GM23338 (cell line): ENCODE measurements around the gene MYO1D. TPM values are rescaled to one million over a fixed set of nuclear protein-coding genes. Genes with fewer than 3 reads are reported as not detected.

Experiments used
- ATAC-seq: fragments of 200-7000 bp; cut with Tn5 transposase; 3 replicates; pipeline ENCODE4 v1.9.1; 2020
- DNase-seq: peaks from one replicate; pipeline ENCODE4 v3.0.0-alpha.2; 2015; ENCODE audit warnings: low spot score
- H2AFZ ChIP-seq: fragments of 200-600 bp; sonication (generic); 2 replicates; pipeline ENCODE4 v1.8.0; 2016; ENCODE audit warnings: antibody characterized with exemption, mild to moderate bottlenecking, moderate library complexity
- H3F3A ChIP-seq: fragments of 200-600 bp; sonication (generic); replicated peaks from 2 replicates; pipeline ENCODE4 v1.8.0; 2017; ENCODE audit warnings: antibody characterized with exemption, mixed run types, low read depth
- H3K27ac ChIP-seq: fragments of 200-600 bp; sonication (generic); 2 replicates; pipeline ENCODE4 v1.6.1; 2016; ENCODE audit warnings: low read depth
- H3K27me3 ChIP-seq: fragments of 200-600 bp; sonication (generic); 2 replicates; pipeline ENCODE4 v1.8.0; 2016; ENCODE audit warnings: mild to moderate bottlenecking, mixed run types, moderate library complexity; ENCODE audit not compliant: insufficient read depth
- H3K36me3 ChIP-seq: fragments of 200-600 bp; sonication (generic); 2 replicates; pipeline ENCODE4 v1.8.0; 2016; ENCODE audit warnings: mild to moderate bottlenecking; ENCODE audit not compliant: insufficient read depth
- H3K4me1 ChIP-seq: fragments of 200-600 bp; sonication (generic); 2 replicates; pipeline ENCODE4 v1.8.0; 2016; ENCODE audit warnings: mild to moderate bottlenecking, moderate library complexity; ENCODE audit not compliant: insufficient read depth
- H3K4me2 ChIP-seq: fragments of 200-600 bp; sonication (generic); 2 replicates; pipeline ENCODE4 v1.7.1; 2017; ENCODE audit warnings: mixed run types
- H3K4me3 ChIP-seq: fragments of 200-600 bp; sonication (generic); 2 replicates; pipeline ENCODE4 v1.6.1; 2016; ENCODE audit warnings: mixed run types
- H3K79me2 ChIP-seq: fragments of 200-600 bp; sonication (generic); replicated peaks from 2 replicates; pipeline ENCODE4 v1.8.0; 2017; ENCODE audit warnings: mild to moderate bottlenecking; ENCODE audit not compliant: insufficient read depth
- H3K9me2 ChIP-seq: fragments of 200-600 bp; sonication (generic); 2 replicates; pipeline ENCODE4 v1.8.0; 2017; ENCODE audit not compliant: insufficient read depth
- H4K20me1 ChIP-seq: fragments of 200-600 bp; sonication (generic); replicated peaks from 2 replicates; pipeline ENCODE4 v1.8.0; 2017; ENCODE audit warnings: mild to moderate bottlenecking; ENCODE audit not compliant: insufficient read depth
- H3K27ac Mint-ChIP-seq: 2 replicates; pipeline ENCODE4 v1.8.0; 2020; ENCODE audit warnings: inconsistent platforms, mild to moderate bottlenecking, moderate library complexity, mixed read lengths
- H3K27me3 Mint-ChIP-seq: 3 replicates; pipeline ENCODE4 v1.8.0; 2022; ENCODE audit warnings: low read depth, mild to moderate bottlenecking, moderate library complexity, mixed read lengths, inconsistent platforms; ENCODE audit not compliant: insufficient read depth, poor library complexity
- H3K36me3 Mint-ChIP-seq: 3 replicates; pipeline ENCODE4 v1.8.0; 2021; ENCODE audit warnings: low read depth, mild to moderate bottlenecking, inconsistent platforms, moderate library complexity, mixed read lengths
- H3K4me1 Mint-ChIP-seq: 3 replicates; pipeline ENCODE4 v1.8.0; 2020; ENCODE audit warnings: mild to moderate bottlenecking, inconsistent platforms, mixed read lengths
- H3K4me3 Mint-ChIP-seq: 3 replicates; pipeline ENCODE4 v1.8.0; 2021; ENCODE audit warnings: moderate library complexity, mild to moderate bottlenecking, inconsistent platforms, mixed read lengths
- H3K9me3 Mint-ChIP-seq: 3 replicates; pipeline ENCODE4 v1.8.0; 2020; ENCODE audit warnings: moderate library complexity, mild to moderate bottlenecking, inconsistent platforms, mixed read lengths
- CREB1 ChIP-seq: fragments of 250-450 bp; sonication (Bioruptor Pico); IDR thresholded peaks from 2 replicates; pipeline ENCODE4 v1.5.0; 2020; ENCODE audit warnings: low read depth, mild to moderate bottlenecking, moderate library complexity
- CTCF ChIP-seq, 2 experiments: fragments of 200-600 bp in 1 of 2; sonication (generic) in 1 of 2; conservative IDR thresholded peaks; 2 replicates each; pipeline versions ENCODE4 v1.5.1 to v1.6.1; 2016 to 2017; ENCODE audit warnings: antibody characterized with exemption in 2 of 2, low read depth in 2 of 2, mild to moderate bottlenecking in 2 of 2, moderate library complexity in 1 of 2
- EZH2phosphoT487 ChIP-seq: fragments of 200-600 bp; sonication (generic); IDR thresholded peaks from one replicate; pipeline ENCODE4 v1.8.1; 2018; ENCODE audit warnings: antibody characterized with exemption; ENCODE audit not compliant: unreplicated experiment
- NANOG ChIP-seq: IDR thresholded peaks from 2 replicates; pipeline ENCODE4 v1.6.1; 2016; ENCODE audit warnings: antibody characterized with exemption, borderline replicate concordance
- POLR2AphosphoS5 ChIP-seq: IDR thresholded peaks from 2 replicates; pipeline ENCODE4 v1.6.1; 2016; ENCODE audit warnings: antibody characterized with exemption, low read depth
- polyA plus RNA-seq: library from polyadenylated mRNA; unstranded; fragments of >200 nt; fragmentation: Nextera tagmentation; extraction: Ambion mirVana; gene quantifications from 2 replicates; pipeline ENCODE4 v1.2.1, GENCODE V29; 2016
- total RNA-seq: library from RNA; depleted of rRNA; stranded (reverse); fragments of >200 nt; shearing (Covaris generic); gene quantifications from 2 replicates; pipeline ENCODE4 v1.2.3, GENCODE V29; 2014
- TF ChIP-seq, protein P1 (sequence below): fragments of 250-450 bp; sonication (Bioruptor Pico); IDR thresholded peaks from 2 replicates; pipeline ENCODE4 v1.5.0; 2020; ENCODE audit warnings: mild to moderate bottlenecking, moderate library complexity
- TF ChIP-seq, protein P2 (sequence below): IDR thresholded peaks from 2 replicates; pipeline ENCODE4 v1.6.1; 2016; ENCODE audit warnings: antibody characterized with exemption

The MYO1D gene
- total and polyA plus RNA-seq, 2 experiments from 2014 or later: 8.6 to 28.6 TPM

- DNase-seq: no peak
- Mint-ChIP-seq H3K27ac (no peak overlapping the region), H3K36me3 (peaks cover 6% of the 10 kb centered on the region; the same call in 2 of the 3 replicates), H3K4me3 (no peak overlapping the region), H3K27me3 (peaks cover 7% of the 10 kb centered on the region), H3K9me3 (peaks cover 14% of the 10 kb centered on the region), H3K4me1 (peaks cover 21% of the 10 kb centered on the region)
- no peaks in the 10 kb centered on the region for H3K27me3 ChIP-seq
- no peaks in the 10 kb centered on the region for H4K20me1 ChIP-seq
- no peak for ATAC-seq
- TF ChIP-seq EZH2phosphoT487 (no peak), NANOG (no peak), CTCF (conservative IDR thresholded peaks at IDR 0.05; ENCODE audit: low read depth in 2 of 2) (no peak), CREB1 (CRISPR knock-in tag) (no peak), POLR2AphosphoS5 (no peak)
- TF ChIP-seq, protein P1, sequence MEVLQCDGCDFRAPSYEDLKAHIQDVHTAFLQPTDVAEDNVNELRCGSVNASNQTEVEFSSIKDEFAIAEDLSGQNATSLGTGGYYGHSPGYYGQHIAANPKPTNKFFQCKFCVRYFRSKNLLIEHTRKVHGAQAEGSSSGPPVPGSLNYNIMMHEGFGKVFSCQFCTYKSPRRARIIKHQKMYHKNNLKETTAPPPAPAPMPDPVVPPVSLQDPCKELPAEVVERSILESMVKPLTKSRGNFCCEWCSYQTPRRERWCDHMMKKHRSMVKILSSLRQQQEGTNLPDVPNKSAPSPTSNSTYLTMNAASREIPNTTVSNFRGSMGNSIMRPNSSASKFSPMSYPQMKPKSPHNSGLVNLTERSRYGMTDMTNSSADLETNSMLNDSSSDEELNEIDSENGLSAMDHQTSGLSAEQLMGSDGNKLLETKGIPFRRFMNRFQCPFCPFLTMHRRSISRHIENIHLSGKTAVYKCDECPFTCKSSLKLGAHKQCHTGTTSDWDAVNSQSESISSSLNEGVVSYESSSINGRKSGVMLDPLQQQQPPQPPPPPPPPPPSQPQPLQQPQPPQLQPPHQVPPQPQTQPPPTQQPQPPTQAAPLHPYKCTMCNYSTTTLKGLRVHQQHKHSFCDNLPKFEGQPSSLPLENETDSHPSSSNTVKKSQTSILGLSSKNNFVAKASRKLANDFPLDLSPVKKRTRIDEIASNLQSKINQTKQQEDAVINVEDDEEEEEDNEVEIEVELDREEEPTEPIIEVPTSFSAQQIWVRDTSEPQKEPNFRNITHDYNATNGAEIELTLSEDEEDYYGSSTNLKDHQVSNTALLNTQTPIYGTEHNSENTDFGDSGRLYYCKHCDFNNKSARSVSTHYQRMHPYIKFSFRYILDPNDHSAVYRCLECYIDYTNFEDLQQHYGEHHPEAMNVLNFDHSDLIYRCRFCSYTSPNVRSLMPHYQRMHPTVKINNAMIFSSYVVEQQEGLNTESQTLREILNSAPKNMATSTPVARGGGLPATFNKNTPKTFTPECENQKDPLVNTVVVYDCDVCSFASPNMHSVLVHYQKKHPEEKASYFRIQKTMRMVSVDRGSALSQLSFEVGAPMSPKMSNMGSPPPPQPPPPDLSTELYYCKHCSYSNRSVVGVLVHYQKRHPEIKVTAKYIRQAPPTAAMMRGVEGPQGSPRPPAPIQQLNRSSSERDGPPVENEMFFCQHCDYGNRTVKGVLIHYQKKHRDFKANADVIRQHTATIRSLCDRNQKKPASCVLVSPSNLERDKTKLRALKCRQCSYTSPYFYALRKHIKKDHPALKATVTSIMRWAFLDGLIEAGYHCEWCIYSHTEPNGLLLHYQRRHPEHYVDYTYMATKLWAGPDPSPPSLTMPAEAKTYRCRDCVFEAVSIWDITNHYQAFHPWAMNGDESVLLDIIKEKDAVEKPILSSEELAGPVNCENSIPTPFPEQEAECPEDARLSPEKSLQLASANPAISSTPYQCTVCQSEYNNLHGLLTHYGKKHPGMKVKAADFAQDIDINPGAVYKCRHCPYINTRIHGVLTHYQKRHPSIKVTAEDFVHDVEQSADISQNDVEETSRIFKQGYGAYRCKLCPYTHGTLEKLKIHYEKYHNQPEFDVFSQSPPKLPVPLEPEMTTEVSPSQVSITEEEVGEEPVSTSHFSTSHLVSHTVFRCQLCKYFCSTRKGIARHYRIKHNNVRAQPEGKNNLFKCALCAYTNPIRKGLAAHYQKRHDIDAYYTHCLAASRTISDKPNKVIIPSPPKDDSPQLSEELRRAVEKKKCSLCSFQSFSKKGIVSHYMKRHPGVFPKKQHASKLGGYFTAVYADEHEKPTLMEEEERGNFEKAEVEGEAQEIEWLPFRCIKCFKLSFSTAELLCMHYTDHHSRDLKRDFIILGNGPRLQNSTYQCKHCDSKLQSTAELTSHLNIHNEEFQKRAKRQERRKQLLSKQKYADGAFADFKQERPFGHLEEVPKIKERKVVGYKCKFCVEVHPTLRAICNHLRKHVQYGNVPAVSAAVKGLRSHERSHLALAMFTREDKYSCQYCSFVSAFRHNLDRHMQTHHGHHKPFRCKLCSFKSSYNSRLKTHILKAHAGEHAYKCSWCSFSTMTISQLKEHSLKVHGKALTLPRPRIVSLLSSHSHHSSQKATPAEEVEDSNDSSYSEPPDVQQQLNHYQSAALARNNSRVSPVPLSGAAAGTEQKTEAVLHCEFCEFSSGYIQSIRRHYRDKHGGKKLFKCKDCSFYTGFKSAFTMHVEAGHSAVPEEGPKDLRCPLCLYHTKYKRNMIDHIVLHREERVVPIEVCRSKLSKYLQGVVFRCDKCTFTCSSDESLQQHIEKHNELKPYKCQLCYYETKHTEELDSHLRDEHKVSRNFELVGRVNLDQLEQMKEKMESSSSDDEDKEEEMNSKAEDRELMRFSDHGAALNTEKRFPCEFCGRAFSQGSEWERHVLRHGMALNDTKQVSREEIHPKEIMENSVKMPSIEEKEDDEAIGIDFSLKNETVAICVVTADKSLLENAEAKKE (CRISPR knock-in tag): no peak
- TF ChIP-seq, protein P2, sequence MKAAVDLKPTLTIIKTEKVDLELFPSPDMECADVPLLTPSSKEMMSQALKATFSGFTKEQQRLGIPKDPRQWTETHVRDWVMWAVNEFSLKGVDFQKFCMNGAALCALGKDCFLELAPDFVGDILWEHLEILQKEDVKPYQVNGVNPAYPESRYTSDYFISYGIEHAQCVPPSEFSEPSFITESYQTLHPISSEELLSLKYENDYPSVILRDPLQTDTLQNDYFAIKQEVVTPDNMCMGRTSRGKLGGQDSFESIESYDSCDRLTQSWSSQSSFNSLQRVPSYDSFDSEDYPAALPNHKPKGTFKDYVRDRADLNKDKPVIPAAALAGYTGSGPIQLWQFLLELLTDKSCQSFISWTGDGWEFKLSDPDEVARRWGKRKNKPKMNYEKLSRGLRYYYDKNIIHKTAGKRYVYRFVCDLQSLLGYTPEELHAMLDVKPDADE: no peak
- H3K79me2 ChIP-seq: no peaks in the 10 kb centered on the region
- no peak overlapping the region for H3K27ac ChIP-seq
- no peaks in the 10 kb centered on the region for H3K36me3 ChIP-seq
- H3K4me2 ChIP-seq: no peak overlapping the region
- H3K4me1 ChIP-seq: peaks cover 14% of the 10 kb centered on the region
- H2AFZ ChIP-seq: peak overlapping the region; percentile 81
- 0 out of 2 replicates have a peak, but pooled peaks cover 3% of the 10 kb centered on the region for H3F3A ChIP-seq
- no peaks in the 10 kb centered on the region for H3K9me2 ChIP-seq
- H3K4me3 ChIP-seq: no peak overlapping the region
These were observed 40.2 kb upstream of the MYO1D start for GRCh38 chr17:32917081-32917480.
